HG03066 (cell line): ENCODE data around the gene PRG2.
A peak's percentile ranks its signal among the peaks of the same experiment; 100 is the strongest.

Experiments
- ATAC-seq: cut with Tn5 transposase; IDR thresholded peaks from one replicate; pipeline ENCODE4 v1.9.1; 2021; ENCODE audit warnings: low read depth; ENCODE audit not compliant: unreplicated experiment

Gene PRG2

GRCh38 chr11:57390535-57390934, at the start of gene PRG2:
PRG2 (minus strand) TSS chr11:57390650; CDS start chr11:57389944, 706 bp downstream.
- ATAC-seq = no peak

DNA sequence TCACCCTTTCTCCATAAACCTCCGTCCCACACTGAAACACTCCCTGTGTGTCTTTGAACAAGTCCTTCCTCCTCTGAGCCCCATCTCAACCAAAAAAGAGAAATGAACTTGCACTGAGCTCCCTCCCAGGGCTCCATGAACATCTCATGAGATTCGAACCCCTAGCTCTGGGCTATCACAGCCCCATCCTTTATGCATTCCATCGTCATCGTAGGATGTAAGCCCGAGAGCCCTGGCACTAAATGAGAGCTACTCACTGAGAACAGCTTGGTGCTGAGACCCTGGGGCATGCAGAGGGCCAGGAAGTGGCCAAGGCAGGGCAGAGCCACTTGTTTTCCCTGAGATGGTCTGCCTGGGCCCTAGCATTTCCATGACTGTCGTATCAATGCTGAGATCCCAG, 49.3 kb upstream of the PRG2 start:
- ATAC-seq = no peak

DNA sequence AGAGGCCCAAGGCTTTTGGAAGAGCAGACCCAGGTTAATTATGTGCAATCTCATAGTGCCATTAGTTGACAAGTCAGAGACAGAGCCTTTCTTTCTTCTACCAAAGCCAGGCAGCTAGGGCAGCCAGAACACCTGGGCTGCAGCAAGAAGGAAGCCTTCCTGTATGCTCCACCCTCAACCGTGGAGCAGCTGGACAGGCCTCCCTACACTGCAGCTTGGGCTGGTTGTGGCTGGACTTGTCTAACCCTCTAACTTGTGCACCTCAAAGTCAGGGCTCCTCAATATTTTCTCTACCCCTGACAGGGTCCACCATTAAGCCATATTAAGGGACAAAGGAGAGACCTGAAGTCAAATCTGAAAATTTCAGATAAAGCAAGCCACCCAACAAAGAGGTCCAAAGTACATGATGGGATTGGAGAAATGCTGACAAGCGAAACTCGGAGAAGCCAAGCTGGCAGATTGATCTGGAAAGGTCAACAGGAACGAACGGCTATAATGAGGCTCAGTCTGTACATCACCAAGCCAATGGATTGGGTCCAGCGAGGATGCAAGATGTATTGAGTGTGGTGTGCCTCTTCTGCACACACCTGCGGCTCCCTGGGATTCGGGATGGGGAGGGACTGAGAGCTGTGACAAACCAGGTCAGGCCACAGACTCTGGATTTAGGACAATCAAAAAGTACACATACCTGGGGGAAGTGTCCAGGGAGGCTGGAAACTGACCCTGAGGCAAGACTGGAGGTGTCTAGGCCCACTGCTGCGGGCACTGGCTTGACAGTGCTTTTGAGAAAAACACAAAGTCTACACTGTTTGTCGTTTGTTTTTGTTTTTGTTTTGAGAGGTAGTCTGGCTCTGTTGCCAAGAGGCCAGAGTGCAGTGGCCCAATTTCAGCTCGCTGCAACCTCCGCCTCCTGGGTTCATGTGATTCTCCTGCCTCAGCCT, 48.2 kb upstream of the PRG2 start:
- no peak for ATAC-seq

- ATAC-seq = no peak
These were observed 45.6 kb upstream of the PRG2 start for GRCh38 chr11:57436031-57436430.

GRCh38 chr11:57434640-57435546, 44.4 kb upstream of the PRG2 start:
- no peak for ATAC-seq

- ATAC-seq = no peak
These were observed 42.3 kb upstream of the PRG2 start for GRCh38 chr11:57432714-57433163.

DNA sequence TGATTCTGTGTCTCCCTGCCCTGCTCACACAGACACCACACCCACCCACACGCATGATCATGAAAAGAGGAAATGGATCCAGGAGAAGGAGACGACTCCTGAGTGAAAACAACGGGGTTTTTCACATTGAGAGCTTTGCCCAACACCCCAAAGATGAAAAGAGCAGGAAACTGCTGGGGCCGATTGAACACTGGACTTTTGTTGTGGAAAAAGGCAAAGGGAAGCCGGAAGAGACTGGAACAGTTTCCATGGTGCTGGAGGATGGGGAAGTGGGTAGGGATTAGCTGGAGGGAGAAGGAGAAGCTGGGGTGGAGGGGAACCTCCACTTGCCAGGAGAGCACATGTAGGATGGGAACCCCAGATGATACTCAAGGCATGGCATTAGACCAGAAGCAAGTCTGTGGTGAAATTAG, 41.7 kb upstream of the PRG2 start:
- ATAC-seq = no peak

DNA sequence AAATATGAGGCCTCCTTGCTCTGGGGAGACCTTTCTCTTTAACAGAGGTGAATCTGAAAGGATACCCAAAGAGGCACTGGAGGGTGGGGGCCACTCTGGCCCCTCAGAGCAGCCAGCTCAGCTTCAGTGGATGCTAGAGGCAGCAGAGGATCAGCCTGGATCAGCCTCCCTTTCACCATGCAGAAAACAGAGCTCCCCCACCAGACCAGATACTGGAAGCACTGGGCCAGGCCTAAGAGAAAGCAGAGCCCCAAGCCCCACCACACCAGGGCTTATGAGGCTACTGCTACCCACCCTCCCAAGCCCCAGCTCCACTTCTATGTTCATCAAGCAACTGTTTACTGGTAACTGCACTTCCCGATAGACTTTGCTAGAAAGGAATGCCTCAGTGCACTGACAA, 40.5 kb upstream of the PRG2 start:
- no peak for ATAC-seq

DNA sequence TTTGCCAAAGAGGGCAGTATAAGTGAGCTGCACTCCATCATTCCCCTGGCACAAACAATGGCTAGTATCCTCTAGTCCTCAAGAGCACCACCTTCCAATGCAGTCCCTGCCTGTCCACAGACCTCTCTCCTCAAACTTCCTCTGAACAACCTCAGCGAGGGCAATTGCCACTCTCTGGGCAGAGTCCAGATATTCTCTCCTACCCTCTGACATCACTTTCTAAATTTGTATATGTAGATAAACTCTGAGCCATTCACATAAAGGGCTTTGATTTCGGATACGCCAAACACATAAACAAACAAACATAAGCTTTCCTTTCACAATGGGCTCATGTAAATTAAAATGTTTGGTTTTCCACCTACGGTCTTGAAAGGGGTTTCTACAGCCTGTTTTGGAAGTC, 39.5 kb upstream of the PRG2 start:
- ATAC-seq = no peak

GRCh38 chr11:57428643-57429042, 38.2 kb upstream of the PRG2 start:
- ATAC-seq = no peak

DNA sequence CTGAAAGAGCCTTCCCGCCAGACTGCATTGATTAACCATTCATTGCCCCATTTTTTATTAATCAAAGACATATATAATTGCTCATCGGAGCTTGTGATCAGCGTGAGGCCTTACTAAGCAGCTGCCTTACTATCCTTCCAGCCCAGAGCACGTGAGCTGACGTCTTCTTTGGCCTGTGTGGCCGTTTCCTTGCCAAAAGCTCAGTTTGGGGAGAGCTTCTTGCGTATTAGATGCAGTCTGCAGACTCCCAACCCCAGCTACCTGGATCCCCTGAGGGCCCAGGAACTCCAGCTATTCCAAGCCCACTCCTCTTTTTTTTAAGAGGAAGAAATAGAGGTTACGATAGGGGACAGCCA, 37.3 kb upstream of the PRG2 start:
- no peak for ATAC-seq

DNA sequence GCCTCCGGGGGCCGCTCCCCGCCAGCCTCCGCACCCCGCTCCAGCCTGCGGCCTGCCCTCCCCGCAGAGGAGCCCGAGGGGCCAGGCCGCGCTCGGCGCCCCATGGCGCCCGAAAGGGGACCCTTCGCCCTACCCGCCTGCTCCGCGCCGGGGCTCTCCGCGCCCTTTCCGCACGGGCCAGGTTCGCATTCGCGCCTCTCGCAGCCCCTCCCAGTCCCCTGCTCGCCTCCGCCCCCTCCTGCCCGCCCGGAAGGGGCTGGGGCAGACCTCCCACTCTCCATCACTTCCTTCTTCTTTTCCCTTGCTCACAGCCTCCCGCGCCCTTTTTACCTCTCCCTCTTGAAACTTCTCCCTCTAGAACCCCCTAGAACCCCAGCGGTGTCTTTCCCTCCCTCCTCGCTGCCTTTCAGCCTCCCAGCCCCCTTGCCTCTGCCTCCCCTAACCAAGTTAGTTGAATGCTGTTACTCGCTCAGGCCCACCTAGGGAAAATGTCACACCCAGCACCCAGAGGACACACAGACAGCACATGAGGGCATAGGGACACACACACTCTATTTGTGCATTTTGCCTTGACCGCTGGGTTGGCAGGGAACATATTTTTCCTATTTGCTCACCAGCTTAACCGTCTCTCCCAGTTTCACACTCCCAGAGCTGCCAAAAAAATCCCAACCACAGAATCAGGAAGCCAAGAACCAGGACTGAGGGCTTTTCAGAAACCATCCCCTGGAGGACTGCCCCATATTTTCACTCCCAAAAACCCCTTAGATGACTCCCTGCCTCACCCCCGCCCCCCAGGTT, 36.7 kb upstream of the PRG2 start, which contains the start of gene SLC43A3:
Gene SLC43A3, minus strand, starts transcription at position 193 of the 798 bp plus-strand sequence. CDS start 949 bp downstream, outside the sequence.
- ATAC-seq = peak; percentile 59

DNA sequence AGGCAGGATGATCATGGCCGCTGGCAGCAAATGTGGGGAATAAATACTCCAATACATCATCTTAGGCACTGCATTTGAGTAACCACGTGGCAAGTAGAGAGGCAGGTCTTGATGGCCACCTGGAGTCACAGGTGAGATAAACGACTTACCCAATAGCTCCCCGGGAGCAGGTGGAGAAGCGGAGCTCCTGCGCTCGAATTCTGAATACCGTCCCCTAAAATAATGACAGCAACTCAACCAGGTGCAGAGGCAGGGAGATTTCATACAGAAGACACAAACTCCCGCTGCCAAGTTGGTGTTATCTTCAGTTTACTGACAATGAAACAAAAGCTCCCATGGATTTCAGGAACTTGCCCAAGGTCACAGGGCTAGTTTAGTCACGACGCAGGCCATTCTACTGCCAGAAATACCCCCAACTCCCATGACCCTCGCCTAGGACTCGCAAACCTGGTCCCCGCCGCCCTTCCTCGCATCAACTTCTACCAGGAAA, 36.0 kb upstream of the PRG2 start:
- ATAC-seq = no peak

DNA sequence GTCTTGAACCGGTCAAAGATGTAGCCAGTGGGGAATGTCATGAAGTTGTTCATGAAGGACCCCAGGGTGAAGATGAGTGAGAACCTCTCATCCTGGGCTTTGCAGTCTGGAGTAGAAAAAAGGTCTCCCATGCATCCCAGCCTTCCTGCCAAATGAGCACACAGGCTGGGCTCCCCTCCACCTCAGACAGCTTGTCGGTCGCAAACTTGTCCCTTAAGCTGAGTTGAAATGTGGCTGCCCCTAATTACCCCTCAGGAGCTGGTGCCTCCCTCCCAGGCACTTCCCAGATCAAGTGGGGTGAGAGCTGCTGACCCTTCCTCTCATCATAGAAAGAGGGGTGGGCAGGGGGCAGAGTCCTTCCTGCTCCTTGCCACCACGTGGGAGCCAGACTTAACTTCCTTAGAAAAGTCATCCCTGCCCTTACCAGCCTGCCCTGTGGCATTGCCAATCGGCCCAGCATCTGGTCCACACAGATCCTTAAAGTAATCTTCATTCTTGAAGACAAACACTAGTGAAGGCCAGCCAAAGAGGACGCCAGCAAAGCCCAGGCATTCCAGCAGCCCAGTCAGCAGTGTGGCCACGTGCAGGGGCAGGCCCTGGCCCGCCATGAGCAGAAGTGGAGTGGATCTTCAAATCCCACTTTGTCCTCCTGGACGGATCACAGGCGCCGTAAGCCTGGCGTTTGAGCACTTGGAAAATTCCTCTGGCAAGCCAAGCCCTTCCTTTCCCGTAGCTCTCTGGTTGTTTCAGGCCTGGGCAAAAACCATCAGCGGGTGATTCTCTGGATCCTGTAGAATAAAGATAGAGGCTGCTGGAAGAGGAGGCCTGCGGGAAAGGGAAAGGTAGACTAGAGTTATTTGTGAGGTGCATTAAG, 35.4 kb upstream of the PRG2 start:
- ATAC-seq = no peak

DNA sequence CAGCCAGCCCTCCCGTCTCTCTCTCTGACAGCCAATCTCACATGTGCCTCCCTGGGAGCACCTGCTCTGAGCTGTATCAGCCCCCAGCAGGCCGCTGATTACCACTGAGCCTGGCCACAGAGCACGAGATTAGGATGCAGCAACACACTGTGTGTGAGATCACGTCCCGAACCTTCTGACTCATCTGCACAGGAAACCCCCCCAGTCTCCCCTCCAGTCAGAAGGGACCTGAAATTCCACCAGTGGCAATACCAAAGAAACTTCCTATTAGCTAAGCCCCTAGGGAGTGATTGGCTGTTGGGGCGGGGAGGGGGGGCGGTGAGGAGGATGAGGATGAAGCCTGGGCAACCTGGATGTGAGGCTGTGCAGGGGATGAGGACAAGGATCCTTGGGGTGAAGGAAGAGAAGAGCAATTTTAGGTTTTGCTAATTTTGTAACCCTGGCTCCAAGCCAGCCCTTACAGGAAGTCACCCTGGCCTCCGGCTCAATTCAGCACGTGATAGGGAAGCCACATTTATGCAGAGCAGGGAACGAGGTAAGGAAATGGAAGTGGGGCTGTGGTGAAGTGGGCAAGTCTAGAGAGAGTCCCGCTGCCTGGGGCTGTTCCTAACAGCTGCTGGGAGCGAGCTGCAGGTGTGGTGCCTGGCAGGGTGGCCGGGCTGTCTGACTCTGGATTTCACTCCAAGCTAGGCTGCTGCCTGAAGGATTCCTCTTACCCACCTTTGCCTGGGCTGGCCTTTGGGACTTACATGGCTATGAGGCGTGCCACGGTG, 34.5 kb upstream of the PRG2 start:
- peak; percentile 85 for ATAC-seq

GRCh38 chr11:57424137-57424791, 33.8 kb upstream of the PRG2 start:
- ATAC-seq = no peak

DNA sequence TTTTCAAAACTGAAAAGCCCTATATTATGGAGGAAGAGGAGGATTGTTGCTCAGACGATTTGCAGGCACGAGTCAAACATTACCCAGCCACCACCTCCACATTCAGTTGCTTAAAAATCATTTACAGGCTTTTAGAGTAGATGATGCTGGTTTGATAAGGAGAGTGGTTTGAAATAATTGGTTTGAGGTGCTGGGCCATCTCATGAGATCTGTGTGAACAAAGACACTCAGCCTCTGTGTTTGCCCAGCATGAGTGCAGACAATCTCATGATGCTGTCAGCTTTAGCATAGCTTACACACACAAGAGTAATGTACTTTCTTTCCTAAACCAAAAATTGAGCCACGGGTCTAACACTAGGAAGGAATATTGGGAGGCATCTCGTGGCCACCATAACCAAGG, 32.2 kb upstream of the PRG2 start:
- no peak for ATAC-seq

DNA sequence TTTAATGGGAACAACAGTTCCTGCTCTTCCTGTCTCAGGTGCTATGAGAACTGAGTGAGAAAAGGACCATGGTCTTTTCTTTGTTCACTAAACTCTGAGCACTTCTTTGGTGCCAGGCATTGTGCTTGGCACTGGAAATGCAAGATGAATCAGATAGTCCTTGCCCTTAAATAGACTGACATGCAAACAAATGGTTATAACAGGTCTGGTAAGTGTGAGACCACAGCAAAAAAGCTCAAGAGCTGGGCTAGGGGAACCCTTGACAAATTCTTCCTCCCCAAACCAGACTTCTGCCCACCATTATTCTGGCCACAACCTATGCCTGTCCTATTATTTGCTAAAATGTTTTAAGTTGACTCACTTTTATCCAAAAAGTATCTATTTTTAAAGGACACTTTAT, 31.4 kb upstream of the PRG2 start:
- ATAC-seq = no peak
